HFFc6 (cell line): ENCODE results near the gene RBM19. TPM values are rescaled to one million over a fixed set of nuclear protein-coding genes. Genes with fewer than 3 reads are reported as not detected.

Source experiments
- DNase-seq: peaks from one replicate; pipeline ENCODE4 v3.0.0-alpha.2; 2018
- H3K27ac Mint-ChIP-seq: 2 replicates; pipeline ENCODE4 v1.8.0; 2020; ENCODE audit warnings: mild to moderate bottlenecking, mixed read lengths
- H3K27me3 Mint-ChIP-seq: 2 replicates; pipeline ENCODE4 v1.8.0; 2021; ENCODE audit warnings: mild to moderate bottlenecking, moderate library complexity, mixed read lengths; ENCODE audit not compliant: insufficient read depth
- H3K36me3 Mint-ChIP-seq: 2 replicates; pipeline ENCODE4 v1.8.0; 2021; ENCODE audit warnings: low read depth, mixed read lengths
- H3K4me1 Mint-ChIP-seq: 2 replicates; pipeline ENCODE4 v1.8.0; 2020; ENCODE audit warnings: low read depth, mixed read lengths
- H3K4me3 Mint-ChIP-seq: 2 replicates; pipeline ENCODE4 v1.8.0; 2020; ENCODE audit warnings: mild to moderate bottlenecking, moderate library complexity, mixed read lengths
- H3K9me3 Mint-ChIP-seq: 2 replicates; pipeline ENCODE4 v1.8.0; 2020; ENCODE audit warnings: mild to moderate bottlenecking, mixed read lengths
- total RNA-seq, 6 experiments: library from RNA; stranded (reverse); fragmentation: NEBNext Ultra II Directional; extraction: Animal tissue kit (Norgen Biotek cat#: 25700); gene quantifications; 2 replicates in 1 of 6; 3 replicates in 5 of 6; pipeline ENCODE4 v1.2.3, GENCODE V29; 2021
- TF ChIP-seq, protein P1 (sequence below): fragments of 200-600 bp; sonication (generic); IDR thresholded peaks from 2 replicates; pipeline ENCODE4 v1.5.0; 2021; ENCODE audit warnings: antibody characterized with exemption, mild to moderate bottlenecking

RBM19 gene
- total RNA-seq, 6 experiments from 2014 or later, result 27.8 to 34.8 (median 29.8) TPM

DNA sequence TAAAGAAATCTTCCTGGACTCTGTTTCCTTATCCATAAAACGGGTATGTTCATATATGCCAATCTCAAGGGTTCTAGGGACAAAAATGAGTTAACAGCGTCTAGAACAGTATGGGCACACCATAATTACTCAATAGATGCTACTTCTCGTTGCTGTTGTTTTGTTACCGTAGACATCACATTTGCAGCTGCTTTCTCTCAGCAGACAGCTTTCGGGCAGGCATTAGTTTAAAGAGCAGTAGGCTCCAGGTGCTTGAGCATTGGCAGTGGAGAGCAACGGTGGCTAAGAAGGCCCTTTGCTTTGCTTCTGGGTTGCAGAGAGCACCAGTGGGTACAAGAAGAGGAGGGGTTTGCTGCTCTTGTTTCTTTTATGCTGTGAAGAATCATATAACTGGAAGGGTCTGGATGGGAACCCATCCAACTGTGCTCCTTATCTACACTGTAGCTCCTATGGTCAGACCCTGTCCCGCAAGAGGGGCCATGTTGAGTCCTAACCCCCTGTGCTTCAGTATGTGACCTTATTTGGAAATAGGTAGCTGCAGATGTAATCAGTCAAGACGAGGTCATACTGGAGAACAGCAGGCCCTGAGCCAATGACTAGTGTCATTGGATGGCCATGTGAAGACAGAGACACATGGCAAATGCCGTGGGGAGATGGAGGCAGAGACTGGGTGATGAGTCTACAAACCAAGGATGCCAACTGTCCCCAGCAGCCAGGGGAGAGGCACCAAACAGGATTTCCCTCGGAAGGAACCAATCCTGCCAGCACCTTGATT lies 120.0 kb downstream of the RBM19 start:
- Mint-ChIP-seq H3K4me3 (no peak overlapping the region), H3K9me3 (no peaks in the 10 kb centered on the region), H3K36me3 (peaks cover 5% of the 10 kb centered on the region), H3K27me3 (peaks cover 5% of the 10 kb centered on the region), H3K4me1 (no peaks in the 10 kb centered on the region; the same call in 1 of the 2 replicates), H3K27ac (no peak overlapping the region)
- no peak for DNase-seq
- TF ChIP-seq, protein P1, sequence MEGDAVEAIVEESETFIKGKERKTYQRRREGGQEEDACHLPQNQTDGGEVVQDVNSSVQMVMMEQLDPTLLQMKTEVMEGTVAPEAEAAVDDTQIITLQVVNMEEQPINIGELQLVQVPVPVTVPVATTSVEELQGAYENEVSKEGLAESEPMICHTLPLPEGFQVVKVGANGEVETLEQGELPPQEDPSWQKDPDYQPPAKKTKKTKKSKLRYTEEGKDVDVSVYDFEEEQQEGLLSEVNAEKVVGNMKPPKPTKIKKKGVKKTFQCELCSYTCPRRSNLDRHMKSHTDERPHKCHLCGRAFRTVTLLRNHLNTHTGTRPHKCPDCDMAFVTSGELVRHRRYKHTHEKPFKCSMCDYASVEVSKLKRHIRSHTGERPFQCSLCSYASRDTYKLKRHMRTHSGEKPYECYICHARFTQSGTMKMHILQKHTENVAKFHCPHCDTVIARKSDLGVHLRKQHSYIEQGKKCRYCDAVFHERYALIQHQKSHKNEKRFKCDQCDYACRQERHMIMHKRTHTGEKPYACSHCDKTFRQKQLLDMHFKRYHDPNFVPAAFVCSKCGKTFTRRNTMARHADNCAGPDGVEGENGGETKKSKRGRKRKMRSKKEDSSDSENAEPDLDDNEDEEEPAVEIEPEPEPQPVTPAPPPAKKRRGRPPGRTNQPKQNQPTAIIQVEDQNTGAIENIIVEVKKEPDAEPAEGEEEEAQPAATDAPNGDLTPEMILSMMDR, result no peak

DNA sequence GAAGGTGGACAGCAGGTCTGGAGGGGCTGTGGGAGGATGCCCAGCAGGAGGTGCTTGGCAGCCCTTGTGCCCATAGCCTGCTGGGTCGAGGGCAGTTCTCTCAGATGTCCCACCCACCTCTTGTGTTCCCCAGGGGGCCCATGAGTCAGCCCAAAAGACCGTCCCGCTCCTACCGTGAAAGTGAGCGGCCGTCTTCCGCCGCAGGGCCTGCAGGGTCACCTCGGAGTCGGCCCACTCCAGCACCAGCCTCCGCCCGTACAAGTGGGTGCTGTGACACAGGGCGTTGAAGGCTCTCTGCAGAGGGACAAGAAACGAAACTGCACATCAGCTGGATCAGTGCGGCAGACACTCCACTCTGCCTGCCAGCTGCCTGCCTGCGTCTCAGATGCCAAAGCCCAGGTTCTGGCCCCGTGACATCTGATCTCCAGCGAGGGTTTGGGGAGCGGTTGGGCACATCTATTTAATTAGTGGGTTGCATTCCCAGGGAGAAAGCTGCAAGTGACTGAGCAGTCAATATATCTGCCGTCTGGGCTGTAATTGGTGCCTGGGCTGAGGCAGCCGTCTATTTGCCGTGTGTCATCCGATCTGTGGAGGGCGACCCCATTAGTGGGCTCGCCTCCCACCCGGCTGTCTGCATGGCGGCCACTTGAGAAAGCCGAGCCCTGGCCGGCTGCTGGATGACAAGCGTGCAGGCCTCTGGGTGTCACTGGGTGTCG lies 121.5 kb downstream of the RBM19 start:
- Mint-ChIP-seq H3K27me3 (peaks cover 5% of the 10 kb centered on the region), H3K4me3 (no peak overlapping the region), H3K9me3 (no peaks in the 10 kb centered on the region), H3K27ac (no peak overlapping the region), H3K36me3 (peaks cover 5% of the 10 kb centered on the region), H3K4me1 (no peaks in the 10 kb centered on the region; the same call in 1 of the 2 replicates)
- DNase-seq, result no peak
- TF ChIP-seq, protein P1, result no peak

DNA sequence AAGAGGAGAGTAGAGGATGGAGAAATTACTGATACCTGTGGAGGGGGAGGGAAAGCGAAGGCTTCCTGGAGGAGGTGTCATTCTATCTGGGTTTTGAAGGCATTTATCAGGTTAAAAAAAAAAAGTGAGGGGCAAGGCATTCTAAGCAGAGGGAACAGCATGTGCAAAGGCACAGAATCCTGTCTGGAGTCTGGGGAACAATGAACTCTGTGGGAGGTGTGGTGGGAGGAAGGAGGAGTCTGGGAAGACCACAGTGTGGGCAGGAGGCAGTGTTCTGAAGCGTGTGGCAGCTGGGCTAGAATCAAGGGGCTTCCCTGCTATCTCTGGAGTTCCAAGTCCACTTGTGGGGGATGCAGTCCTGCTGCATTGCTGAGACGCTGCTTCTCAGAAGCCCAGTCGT lies 123.4 kb downstream of the RBM19 start:
- no peak overlapping the region for H3K4me3 Mint-ChIP-seq
- H3K36me3 Mint-ChIP-seq, result peaks cover 5% of the 10 kb centered on the region
- H3K4me1 Mint-ChIP-seq, result no peaks in the 10 kb centered on the region; the same call in 1 of the 2 replicates
- no peak overlapping the region for H3K27ac Mint-ChIP-seq
- no peaks in the 10 kb centered on the region for H3K9me3 Mint-ChIP-seq
- no peak for DNase-seq
- TF ChIP-seq, protein P1, result no peak
- H3K27me3 Mint-ChIP-seq, result peaks cover 1% of the 10 kb centered on the region; the same call in 1 of the 2 replicates

DNA sequence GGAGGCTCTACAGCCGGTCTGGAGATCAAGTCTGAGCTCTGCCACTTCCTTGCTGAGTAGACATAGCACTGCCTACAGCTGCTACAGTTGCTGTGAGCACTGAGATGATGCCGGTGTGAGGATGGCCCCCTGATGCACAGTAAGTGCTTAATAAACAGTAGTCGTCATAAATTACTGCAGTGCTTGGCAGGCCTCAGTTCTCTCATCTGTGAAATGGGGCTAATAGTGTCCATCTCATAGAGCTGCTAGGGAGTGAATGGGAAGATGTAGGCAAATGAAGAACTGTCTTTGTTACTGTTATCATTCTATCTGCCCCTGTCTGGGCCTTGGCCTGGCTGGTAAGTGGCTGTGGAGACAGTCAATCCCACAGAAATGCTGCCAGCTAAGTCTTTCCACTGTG lies 124.3 kb downstream of the RBM19 start:
- peaks cover 8% of the 10 kb centered on the region for H3K4me1 Mint-ChIP-seq
- H3K9me3 Mint-ChIP-seq, result no peaks in the 10 kb centered on the region
- peaks cover 1% of the 10 kb centered on the region; the same call in 1 of the 2 replicates for H3K27me3 Mint-ChIP-seq
- TF ChIP-seq, protein P1, result no peak
- H3K27ac Mint-ChIP-seq, result no peak overlapping the region
- H3K4me3 Mint-ChIP-seq, result no peak overlapping the region
- no peak for DNase-seq
- H3K36me3 Mint-ChIP-seq, result peaks cover 5% of the 10 kb centered on the region

DNA sequence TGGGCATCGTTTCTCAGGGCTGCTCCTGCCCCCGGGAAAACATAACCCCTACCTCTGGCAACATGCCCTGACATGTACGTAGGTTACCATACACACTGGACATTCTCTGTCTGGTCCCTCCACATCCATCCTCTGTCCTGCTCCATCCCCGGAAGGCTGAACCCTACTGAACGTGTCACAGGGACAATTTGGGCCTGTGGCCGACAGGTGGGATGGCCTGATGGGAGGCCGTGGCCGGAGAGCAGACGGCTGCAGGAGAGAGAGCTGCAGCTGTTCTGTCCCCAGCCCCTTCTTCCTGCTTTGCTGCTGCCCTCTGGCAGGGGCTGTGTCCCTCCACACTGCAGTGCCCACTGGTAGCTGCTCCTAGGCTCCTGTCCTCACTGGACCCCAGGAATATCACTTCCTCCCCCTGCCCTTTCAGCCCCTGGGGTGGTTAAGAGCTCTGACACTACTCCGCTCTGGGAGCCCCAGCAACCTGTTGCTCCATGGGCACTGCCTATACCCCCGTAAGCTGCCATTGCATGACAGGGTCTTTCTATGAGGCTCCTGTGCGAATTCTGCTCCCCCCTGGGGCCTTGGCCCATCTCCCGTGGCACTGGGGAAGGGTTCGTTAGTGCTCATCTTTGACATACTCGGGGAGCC lies 125.6 kb downstream of the RBM19 start:
- no peaks in the 10 kb centered on the region for H3K9me3 Mint-ChIP-seq
- TF ChIP-seq, protein P1, result no peak
- peaks cover 5% of the 10 kb centered on the region for H3K36me3 Mint-ChIP-seq
- no peaks in the 10 kb centered on the region; the same call in 1 of the 2 replicates for H3K27me3 Mint-ChIP-seq
- H3K4me1 Mint-ChIP-seq, result peaks cover 8% of the 10 kb centered on the region
- no peak overlapping the region for H3K27ac Mint-ChIP-seq
- no peak for DNase-seq
- H3K4me3 Mint-ChIP-seq, result no peak overlapping the region
